Spleen (tissue), 11 donors: ENCODE results near the gene G2E3. TPM values are rescaled to one million over a fixed set of nuclear protein-coding genes. Genes with fewer than 3 reads are reported as not detected.

Experiments used
- DNase-seq: peaks from one replicate; pipeline ENCODE4 v3.0.0-alpha.2; 2020
- H3K27ac ChIP-seq, 8 donors: fragments of 200-600 bp; sonication (generic) in 7 of 8; 1 replicate in 4 of 8; 2 replicates in 4 of 8; pipeline versions ENCODE4 v1.5.0 to v1.8.0; 2016 to 2021; ENCODE audit warnings: inconsistent platforms in 4 of 8, mild to moderate bottlenecking in 4 of 8, moderate library complexity in 1 of 8
- H3K27me3 ChIP-seq, 7 donors: fragments of 200-600 bp; sonication (generic) in 6 of 7; replicated peaks in 1 of 7; 1 replicate in 4 of 7; 2 replicates in 3 of 7; pipeline versions ENCODE4 v1.5.0 to v1.8.0; 2016 to 2021; ENCODE audit warnings: inconsistent platforms in 3 of 7, mild to moderate bottlenecking in 1 of 7
- H3K36me3 ChIP-seq, 6 donors: fragments of 200-600 bp; sonication (generic) in 5 of 6; 1 replicate in 4 of 6; 2 replicates in 2 of 6; pipeline versions ENCODE4 v1.5.0 to v1.8.0; 2016 to 2021; ENCODE audit warnings: inconsistent platforms in 2 of 6
- H3K4me1 ChIP-seq, 6 donors: fragments of 200-600 bp; sonication (generic) in 5 of 6; 1 replicate in 3 of 6; 2 replicates in 3 of 6; pipeline versions ENCODE4 v1.5.0 to v1.8.0; 2016 to 2021; ENCODE audit warnings: inconsistent platforms in 3 of 6
- H3K4me3 ChIP-seq, 8 donors: fragments of 200-600 bp; sonication (generic) in 7 of 8; 1 replicate in 4 of 8; 2 replicates in 4 of 8; pipeline versions ENCODE4 v1.5.0 to v1.8.0; 2016 to 2021; ENCODE audit warnings: inconsistent platforms in 4 of 8, mild to moderate bottlenecking in 4 of 8, moderate library complexity in 2 of 8
- H3K9me3 ChIP-seq, 8 donors: fragments of 200-600 bp; sonication (generic) in 7 of 8; 1 replicate in 4 of 8; 2 replicates in 4 of 8; pipeline versions ENCODE4 v1.5.0 to v1.8.0; 2016 to 2021; ENCODE audit warnings: inconsistent platforms in 4 of 8
- CTCF ChIP-seq, 11 experiments: fragments of 200-600 bp in 7 of 11; fragments of 450-650 bp in 4 of 11; sonication (generic) in 4 of 11; IDR thresholded peaks in 8 of 11; conservative IDR thresholded peaks in 3 of 11; 1 replicate in 7 of 11; 2 replicates in 4 of 11; pipeline versions ENCODE4 v1.4.0 to v1.8.0; 2016 to 2021; ENCODE audit warnings: antibody characterized with exemption in 11 of 11, inconsistent platforms in 4 of 11, mild to moderate bottlenecking in 1 of 11
- POLR2A ChIP-seq, 3 donors: fragments of 450-650 bp; IDR thresholded peaks; one replicate each; pipeline ENCODE4 v1.5.1; 2017; ENCODE audit warnings: antibody characterized with exemption in 3 of 3, mild to moderate bottlenecking in 1 of 3
- POLR2AphosphoS5 ChIP-seq, 3 donors: sonication (generic); formaldehyde crosslinking; IDR thresholded peaks; one replicate each; pipeline ENCODE4 v1.5.1; 2017; ENCODE audit warnings: antibody characterized with exemption in 3 of 3
- WGBS, 5 donors: extraction: QIAGEN DNeasy Blood & Tissue Kit in 3 of 5; methylation state at CpG; one replicate each; pipeline versions ENCODE4 v1.1.5 to v1.1.7; 2013 to 2018; 5-methylcytosine and 5-hydroxymethylcytosine counted together
- intact Hi-C: fragments of 100-400 bp; cut with DNase I; formaldehyde crosslinking; loops from one replicate; pipeline ENCODE4 v1.15.0; 2023; ENCODE audit warnings: low total_unique reads
- polyA plus RNA-seq, 3 donors: library from polyadenylated mRNA; stranded (reverse); fragments of 200-250 nt; gene quantifications; one replicate each; pipeline ENCODE4 v1.2.1, GENCODE V29; 2013
- total RNA-seq, 7 donors: library from RNA; depleted of rRNA in 3 of 7; stranded (reverse); fragments of >200 nt in 3 of 7; fragmentation: NEBNext Ultra II Directional in 4 of 7; extraction: Animal tissue kit (Norgen Biotek cat#: 25700) in 4 of 7; gene quantifications; one replicate each; pipeline versions ENCODE4 v1.1.0 to v1.2.1, GENCODE V29; 2016 to 2021
- donor health status: healthy with polysubstance abuse.
- donor health status: DM: no; HTN: no; CAD: no; lungs with moderate emphysema.
- donor health status: DM: no; HTN: no; CAD: no.
- donor health status: Bipolar disorder and iron deficiency.
- donor health status: healthy.
- donor health status: DM: no; HTN: no; CAD: no.
- donor health status: DM: yes; HTN: yes; CAD: no.

Gene G2E3
- total and polyA plus RNA-seq, 10 donors: 4.6 to 25.4 (median 19.1) TPM

- DNase-seq: no peak
- peak overlapping the region in 4 of 8 donors; percentile 65 to 96 (median 82) for H3K4me3 ChIP-seq
- 83 to 98% (median 96%) methylated on average over 1 of the region's 1 CpG for whole genome bisulfite sequencing, 5 donors
Measured at GRCh38 chr14:30560581-30560980, 1.6 kb downstream of the G2E3 start.

GRCh38 chr14:30564235-30564867, 5.4 kb downstream of the G2E3 start:
- H3K36me3 ChIP-seq: peaks cover 0 to 14% (median 0%) of the 10 kb centered on the region in 6 donors
- H3K4me3 ChIP-seq: no peak overlapping the region
- H3K27ac ChIP-seq: no peak overlapping the region
- no peak for TF ChIP-seq POLR2A (IDR thresholded peaks at IDR 0.05)
- TF ChIP-seq POLR2AphosphoS5 (IDR thresholded peaks at IDR 0.05): no peak
- no peak for TF ChIP-seq CTCF (IDR thresholded peaks at IDR 0.05 in 8 of 11, conservative IDR thresholded peaks at IDR 0.05 in 3 of 11)
- no peak for DNase-seq
- intact Hi-C loops: no loop called here
- whole genome bisulfite sequencing, 5 donors: 94 to 100% (median 98%) methylated on average over 2 of the region's 2 CpGs
- H3K4me1 ChIP-seq: peaks cover 7 to 76% (median 25%) of the 10 kb centered on the region in 6 donors
- H3K9me3 ChIP-seq: no peaks in the 10 kb centered on the region
- H3K27me3 ChIP-seq: no peaks in the 10 kb centered on the region

More at GRCh38 chr14:30560581-30560980, 1.6 kb downstream of the G2E3 start:
- Histone ChIP-seq H3K27ac (no peak overlapping the region), H3K36me3 (peaks cover 0 to 14% (median 0%) of the 10 kb centered on the region in 6 donors), H3K9me3 (no peaks in the 10 kb centered on the region), H3K4me1 (peaks cover 13 to 56% (median 30%) of the 10 kb centered on the region in 6 donors), H3K27me3 (no peaks in the 10 kb centered on the region)
- TF ChIP-seq CTCF (IDR thresholded peaks at IDR 0.05 in 8 of 11, conservative IDR thresholded peaks at IDR 0.05 in 3 of 11) (no peak), POLR2AphosphoS5 (IDR thresholded peaks at IDR 0.05) (no peak), POLR2A (IDR thresholded peaks at IDR 0.05) (no peak)
- intact Hi-C loops: no loop called here

- no peak for TF ChIP-seq POLR2AphosphoS5 (IDR thresholded peaks at IDR 0.05)
- TF ChIP-seq CTCF (IDR thresholded peaks at IDR 0.05 in 8 of 11, conservative IDR thresholded peaks at IDR 0.05 in 3 of 11): no peak
- TF ChIP-seq POLR2A (IDR thresholded peaks at IDR 0.05): no peak
- H3K36me3 ChIP-seq: peaks cover 0 to 14% (median 0%) of the 10 kb centered on the region in 6 donors
- H3K27me3 ChIP-seq: no peaks in the 10 kb centered on the region
- intact Hi-C loops: no loop called here
- H3K9me3 ChIP-seq: no peaks in the 10 kb centered on the region
- H3K4me3 ChIP-seq: no peak overlapping the region
- H3K4me1 ChIP-seq: peaks cover 7 to 76% (median 22%) of the 10 kb centered on the region in 6 donors
- H3K27ac ChIP-seq: no peak overlapping the region
- DNase-seq: no peak
Measured at GRCh38 chr14:30564868-30565248, 5.9 kb downstream of the G2E3 start.

GRCh38 chr14:30569216-30569902, 10.4 kb downstream of the G2E3 start:
- Histone ChIP-seq H3K4me3 (no peak overlapping the region), H3K27ac (no peak overlapping the region), H3K27me3 (no peaks in the 10 kb centered on the region), H3K9me3 (no peaks in the 10 kb centered on the region), H3K36me3 (no peaks in the 10 kb centered on the region), H3K4me1 (peaks cover 0 to 82% (median 16%) of the 10 kb centered on the region in 6 donors)
- 78 to 90% (median 81%) methylated on average over 2 of the region's 2 CpGs for WGBS, 5 donors
- intact Hi-C loops: no loop called here
- TF ChIP-seq POLR2A (IDR thresholded peaks at IDR 0.05): no peak
- TF ChIP-seq CTCF (IDR thresholded peaks at IDR 0.05 in 8 of 11, conservative IDR thresholded peaks at IDR 0.05 in 3 of 11): no peak
- no peak for TF ChIP-seq POLR2AphosphoS5 (IDR thresholded peaks at IDR 0.05)
- DNase-seq: no peak
